GM12878 (cell line): ENCODE measurements around the gene ATXN1. TPM values are rescaled to one million over a fixed set of nuclear protein-coding genes. Genes with fewer than 3 reads are reported as not detected.

Experiments
- ATAC-seq: fragments of 200-7000 bp; cut with Tn5 transposase; 3 replicates; pipeline ENCODE4 v1.9.1; 2020; ENCODE audit warnings: mild to moderate bottlenecking, moderate library complexity
- BruUV-seq: library from RNA; stranded (reverse); fragments of 400-500 nt; replicated peaks from 2 replicates; lab custom pipeline; 2021; lab: Mats Ljungman, UMichigan
- CTCF ChIA-PET: fragments of 300-600 bp; sonication (Branson Sonifier 250); formaldehyde crosslinking; extraction: SDS; loops from one replicate; lab custom pipeline; 2021; ENCODE audit warnings: inconsistent platforms; lab: Yijun Ruan, JAX
- POLR2A ChIA-PET: fragments of 350-600 bp; formaldehyde crosslinking; extraction: SDS; loops from one replicate; lab custom pipeline; 2021; ENCODE audit warnings: inconsistent platforms; lab: Charles Lee
- RAD21 ChIA-PET: fragments of 300-600 bp; sonication (Branson Sonifier 250); formaldehyde crosslinking; loops from one replicate; lab custom pipeline; 2023; ENCODE audit warnings: antibody characterized with exemption; ENCODE audit not compliant: unreplicated experiment; lab: Charles Lee
- SMC1A ChIA-PET: fragments of 300-600 bp; sonication (Branson Sonifier 250); formaldehyde crosslinking; loops from one replicate; lab custom pipeline; 2023; ENCODE audit not compliant: unreplicated experiment, uncharacterized antibody; lab: Charles Lee
- DNase-seq: peaks from one replicate; pipeline ENCODE4 v3.0.0-alpha.2; 2011; ENCODE audit warnings: low read depth, low spot score
- FAIRE-seq: peaks from 3 replicates; lab custom pipeline; 2011; peaks lifted over from hg19 to GRCh38; lab: Jason Lieb, UNC
- H2AFZ ChIP-seq: 2 replicates; pipeline ENCODE4 v1.6.0; 2011; ENCODE audit warnings: low read depth, low read length, control low read depth; ENCODE audit not compliant: control insufficient read depth
- H3K27ac ChIP-seq: 2 replicates; pipeline ENCODE4 v1.5.1; 2011; ENCODE audit warnings: control low read depth; ENCODE audit not compliant: control insufficient read depth, insufficient read depth
- H3K27me3 ChIP-seq, 2 experiments: replicated peaks in 1 of 2; 2 replicates each; pipeline versions ENCODE4 v1.6.0 to v1.6.1; 2011; ENCODE audit warnings: low read length in 1 of 2; ENCODE audit not compliant: control insufficient read depth in 2 of 2, insufficient read depth in 2 of 2
- H3K36me3 ChIP-seq, 2 experiments: 2 replicates each; pipeline ENCODE4 v1.5.1; 2011; ENCODE audit warnings: low read length in 1 of 2; ENCODE audit not compliant: control insufficient read depth in 2 of 2, insufficient read depth in 2 of 2
- H3K4me1 ChIP-seq: 2 replicates; pipeline ENCODE4 v1.6.1; 2011; ENCODE audit warnings: mild to moderate bottlenecking, low read length, moderate library complexity, mixed read lengths; ENCODE audit not compliant: control insufficient read depth, insufficient read depth
- H3K4me2 ChIP-seq: 2 replicates; pipeline ENCODE4 v1.6.0; 2011; ENCODE audit warnings: control low read depth; ENCODE audit not compliant: control insufficient read depth, insufficient read depth
- H3K4me3 ChIP-seq: fragments of 200-600 bp; sonication (generic); 2 replicates; pipeline ENCODE4 v1.5.1; 2016
- H3K79me2 ChIP-seq: 2 replicates; pipeline ENCODE4 v1.6.0; 2011; ENCODE audit warnings: low read length; ENCODE audit not compliant: control insufficient read depth, insufficient read depth
- H3K9ac ChIP-seq: 2 replicates; pipeline ENCODE4 v1.8.0; 2011; ENCODE audit warnings: low read length, control low read depth, mixed read lengths; ENCODE audit not compliant: control insufficient read depth, insufficient read depth
- H3K9me3 ChIP-seq: replicated peaks from 3 replicates; pipeline ENCODE4 v1.5.1; 2011; ENCODE audit warnings: mild to moderate bottlenecking, low read length; ENCODE audit not compliant: control insufficient read depth, insufficient read depth
- H4K20me1 ChIP-seq: 2 replicates; pipeline ENCODE4 v1.6.0; 2011; ENCODE audit not compliant: control insufficient read depth, insufficient read depth
- BRCA1 ChIP-seq: IDR thresholded peaks from 2 replicates; pipeline ENCODE4 v1.6.1; 2011; ENCODE audit warnings: low read depth, low read length, improper control_type of control experiment
- DPF2 ChIP-seq: fragments of 450-650 bp; IDR thresholded peaks from 2 replicates; pipeline ENCODE4 v1.6.1; 2017; ENCODE audit warnings: mild to moderate bottlenecking
- EP300 ChIP-seq, 2 experiments: fragments of 150-350 bp in 1 of 2; IDR thresholded peaks; 2 replicates each; pipeline ENCODE4 v1.6.1; 2011 to 2012; ENCODE audit warnings: low read depth in 2 of 2, low read length in 2 of 2, borderline replicate concordance in 1 of 2, improper control_type of control experiment in 1 of 2, inconsistent platforms in 1 of 2; ENCODE audit not compliant: control insufficient read depth in 1 of 2
- GATAD2B ChIP-seq: fragments of 450-650 bp; conservative IDR thresholded peaks from 2 replicates; pipeline ENCODE4 v1.6.1; 2017; ENCODE audit warnings: low read depth, mild to moderate bottlenecking, moderate library complexity
- HDGF ChIP-seq: fragments of 450-650 bp; IDR thresholded peaks from 2 replicates; pipeline ENCODE4 v1.6.1; 2016; ENCODE audit warnings: antibody characterized with exemption
- NBN ChIP-seq: fragments of 450-650 bp; IDR thresholded peaks from 2 replicates; pipeline ENCODE4 v1.6.1; 2016
- PKNOX1 ChIP-seq: fragments of 450-650 bp; IDR thresholded peaks from 2 replicates; pipeline ENCODE4 v1.6.1; 2016; ENCODE audit warnings: mild to moderate bottlenecking
- PML ChIP-seq: IDR thresholded peaks from 2 replicates; pipeline ENCODE4 v1.6.1; 2012; ENCODE audit warnings: low read length, inconsistent platforms
- RAD21 ChIP-seq: IDR thresholded peaks from 2 replicates; pipeline ENCODE4 v1.6.1; 2011; ENCODE audit warnings: mild to moderate bottlenecking, low read depth, low read length, moderate library complexity; ENCODE audit not compliant: insufficient read depth
- RCOR1 ChIP-seq: conservative IDR thresholded peaks from 2 replicates; pipeline ENCODE4 v1.6.1; 2012; ENCODE audit warnings: low read depth, low read length, improper control_type of control experiment
- RFX5 ChIP-seq: IDR thresholded peaks from 2 replicates; pipeline ENCODE4 v1.6.1; 2011; ENCODE audit warnings: low read depth, low read length, improper control_type of control experiment
- TCF3 ChIP-seq: IDR thresholded peaks from 2 replicates; pipeline ENCODE4 v1.6.1; 2012; ENCODE audit warnings: low read depth, mild to moderate bottlenecking, low read length, borderline replicate concordance; ENCODE audit not compliant: insufficient read depth
- ZNF217 ChIP-seq: fragments of 450-650 bp; IDR thresholded peaks from 2 replicates; pipeline ENCODE4 v1.6.1; 2017; ENCODE audit warnings: antibody characterized with exemption, mild to moderate bottlenecking
- ZNF24 ChIP-seq: fragments of 450-650 bp; IDR thresholded peaks from 2 replicates; pipeline ENCODE4 v1.6.1; 2017; ENCODE audit warnings: antibody characterized with exemption, mild to moderate bottlenecking
- ZNF274 ChIP-seq: IDR thresholded peaks from one replicate; pipeline ENCODE4 v1.8.0; 2011; ENCODE audit not compliant: insufficient read length, insufficient read depth
- WGBS: methylation state at CpG from one replicate; pipeline ENCODE4 v1.1.6; 2016; ENCODE audit warnings: low lambda C conversion rate; ENCODE audit not compliant: insufficient replicate concordance, insufficient coverage; ENCODE audit errors: missing lambda C conversion rate; 5-methylcytosine and 5-hydroxymethylcytosine counted together
- in situ Hi-C: fragments of 300-500 bp; cut with MboI; formaldehyde crosslinking; loops from 9 replicates; pipeline ENCODE4 v1.14.3; 2018; ENCODE audit warnings: mixed read lengths
- intact Hi-C: fragments of 100-400 bp; cut with micrococcal nuclease; formaldehyde crosslinking; loops from one replicate; pipeline ENCODE4 v1.14.2; 2022; ENCODE audit not compliant: unreplicated experiment
- polyA plus RNA-seq, 11 experiments: library from polyadenylated mRNA; depleted of rRNA in 4 of 11; unstranded in 6 of 11; stranded (reverse) in 5 of 11; fragments of >200 nt; fragmentation: Nextera tagmentation in 4 of 11; fragmentation: Illumina TruSeq in 1 of 11; extraction: Ambion mirVana in 4 of 11; extraction: Trizol in 1 of 11; gene quantifications; 1 replicate in 1 of 11; 2 replicates in 10 of 11; pipeline versions ENCODE4 v1.2.1 to v1.2.3, GENCODE V29; 2011 to 2016; ENCODE audit warnings: inconsistent platforms in 2 of 11, missing spikeins in 2 of 11, low read depth in 1 of 11
- total RNA-seq, 4 experiments: library from RNA; depleted of rRNA in 3 of 4; stranded (reverse); fragments of >200 nt in 3 of 4; fragmentation: Illumina TruSeq in 1 of 4; extraction: Trizol in 1 of 4; gene quantifications; 2 replicates each; pipeline versions ENCODE4 v1.2.1 to v1.2.3, GENCODE V29; 2013 to 2021
- TF ChIP-seq, protein P1 (sequence below): IDR thresholded peaks from 2 replicates; pipeline ENCODE4 v1.6.1; 2012; ENCODE audit warnings: low read depth, low read length, improper control_type of control experiment

ATXN1 gene
- total and polyA plus RNA-seq, 10 of the 15 experiments (the other 5 are each of a cell fraction or from before 2014, with no cell fraction given) = 12.2 to 51.2 (median 20.5) TPM

- RAD21 ChIA-PET = interaction anchor here (0.8 to 1.6 kb wide), 10 partner anchors 11 to 268 kb away, joined by 3 to 13 read pairs (median 3); no protein-coding TSS in a partner anchor
- Histone ChIP-seq H3K4me1 (peaks cover 49% of the 10 kb centered on the region), H3K27ac (no peak overlapping the region), H3K79me2 (no peaks in the 10 kb centered on the region; the same call in 1 of the 2 replicates), H2AFZ (no peak overlapping the region), H3K4me2 (no peak overlapping the region), H4K20me1 (no peaks in the 10 kb centered on the region), H3K4me3 (no peak overlapping the region), H3K27me3 (no peaks in the 10 kb centered on the region), H3K36me3 (no peaks in the 10 kb centered on the region), H3K9ac (no peak overlapping the region), H3K9me3 (no peaks in the 10 kb centered on the region)
- DNase-seq (no peak), ATAC-seq (no peak), FAIRE-seq (no peak)
- SMC1A ChIA-PET = interaction anchor here (0.9 to 4.5 kb wide), 13 partner anchors 10 to 267 kb away, joined by 3 to 26 read pairs (median 4); no protein-coding TSS in a partner anchor
- POLR2A ChIA-PET = interaction anchor here (1.3 to 1.8 kb wide), 2 partner anchors 11 to 175 kb away, joined by 4 read pairs; no protein-coding TSS in a partner anchor
- in situ Hi-C loops = no loop called here
- TF ChIP-seq PKNOX1 = no peak
- TF ChIP-seq BRCA1 = no peak
- TF ChIP-seq ZNF24 = no peak
- TF ChIP-seq RFX5 = no peak
- TF ChIP-seq EP300 (IDR thresholded peaks at IDR 0.05; ENCODE audit: borderline replicate concordance in 1 of 2, control insufficient read depth in 1 of 2, low read depth in 2 of 2, low read length in 2 of 2) = no peak
- TF ChIP-seq NBN = no peak
- TF ChIP-seq DPF2 = no peak
- TF ChIP-seq GATAD2B = no peak
- TF ChIP-seq, protein P1, sequence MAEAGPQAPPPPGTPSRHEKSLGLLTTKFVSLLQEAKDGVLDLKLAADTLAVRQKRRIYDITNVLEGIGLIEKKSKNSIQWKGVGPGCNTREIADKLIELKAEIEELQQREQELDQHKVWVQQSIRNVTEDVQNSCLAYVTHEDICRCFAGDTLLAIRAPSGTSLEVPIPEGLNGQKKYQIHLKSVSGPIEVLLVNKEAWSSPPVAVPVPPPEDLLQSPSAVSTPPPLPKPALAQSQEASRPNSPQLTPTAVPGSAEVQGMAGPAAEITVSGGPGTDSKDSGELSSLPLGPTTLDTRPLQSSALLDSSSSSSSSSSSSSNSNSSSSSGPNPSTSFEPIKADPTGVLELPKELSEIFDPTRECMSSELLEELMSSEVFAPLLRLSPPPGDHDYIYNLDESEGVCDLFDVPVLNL = no peak
- TF ChIP-seq HDGF = no peak
- no peak for TF ChIP-seq TCF3
- no peak for TF ChIP-seq ZNF274
- no peak for TF ChIP-seq ZNF217
- no peak for TF ChIP-seq RAD21
- TF ChIP-seq RCOR1 = no peak
- TF ChIP-seq PML = no peak
- intact Hi-C loops = loop anchor here (5.0 kb wide), 1 partner anchor 266 kb away; no protein-coding TSS in a partner anchor
- CTCF ChIA-PET = interaction anchor here (0.6 to 2.0 kb wide), 10 partner anchors 11 to 177 kb away, joined by 3 to 6 read pairs (median 3); no protein-coding TSS in a partner anchor
- WGBS = 100% methylated on average over 1 of the region's 1 CpG
- BruUV-seq = no TSS peak
These were observed 72.8 kb downstream of the ATXN1 start for GRCh38 chr6:16688436-16688835.
